ENCODE data around the gene CCSER2. TPM values are rescaled to one million over a fixed set of nuclear protein-coding genes. Genes with fewer than 3 reads are reported as not detected.

CCSER2 gene
- total RNA-seq, 1 donor from 2014 or later: 18.5 TPM

- Histone ChIP-seq H3K27ac (no peak overlapping the region), H3K4me1 (no peaks in the 10 kb centered on the region), H3K36me3 (no peaks in the 10 kb centered on the region), H3K4me3 (no peak overlapping the region), H3K27me3 (no peaks in the 10 kb centered on the region), H3K9me3 (no peaks in the 10 kb centered on the region)
- intact Hi-C loops (cut with DNase I): no loop called here
- DNase-seq (ENCODE audit: low spot score in 2 of 2): no peak
- TF ChIP-seq CTCF (IDR thresholded peaks at IDR 0.05): no peak
Observed at GRCh38 chr10:84563355-84563754, 235.0 kb downstream of the CCSER2 start.

- H3K9me3 ChIP-seq: no peaks in the 10 kb centered on the region
- intact Hi-C loops (cut with DNase I): no loop called here
- TF ChIP-seq CTCF (IDR thresholded peaks at IDR 0.05): no peak
- no peaks in the 10 kb centered on the region for H3K4me1 ChIP-seq
- H3K27ac ChIP-seq: no peak overlapping the region
- H3K4me3 ChIP-seq: no peak overlapping the region
- no peaks in the 10 kb centered on the region for H3K36me3 ChIP-seq
- no peak for DNase-seq (ENCODE audit: low spot score in 2 of 2)
- no peaks in the 10 kb centered on the region for H3K27me3 ChIP-seq
Observed at GRCh38 chr10:84563868-84564267, 235.5 kb downstream of the CCSER2 start.

GRCh38 chr10:84565881-84566582, 237.6 kb downstream of the CCSER2 start:
- intact Hi-C loops (cut with DNase I): no loop called here
- Histone ChIP-seq H3K27me3 (no peaks in the 10 kb centered on the region), H3K4me1 (no peaks in the 10 kb centered on the region), H3K4me3 (no peak overlapping the region), H3K36me3 (no peaks in the 10 kb centered on the region), H3K27ac (no peak overlapping the region), H3K9me3 (no peaks in the 10 kb centered on the region)
- TF ChIP-seq CTCF (IDR thresholded peaks at IDR 0.05): no peak
- no peak for DNase-seq (ENCODE audit: low spot score in 2 of 2)

DNA sequence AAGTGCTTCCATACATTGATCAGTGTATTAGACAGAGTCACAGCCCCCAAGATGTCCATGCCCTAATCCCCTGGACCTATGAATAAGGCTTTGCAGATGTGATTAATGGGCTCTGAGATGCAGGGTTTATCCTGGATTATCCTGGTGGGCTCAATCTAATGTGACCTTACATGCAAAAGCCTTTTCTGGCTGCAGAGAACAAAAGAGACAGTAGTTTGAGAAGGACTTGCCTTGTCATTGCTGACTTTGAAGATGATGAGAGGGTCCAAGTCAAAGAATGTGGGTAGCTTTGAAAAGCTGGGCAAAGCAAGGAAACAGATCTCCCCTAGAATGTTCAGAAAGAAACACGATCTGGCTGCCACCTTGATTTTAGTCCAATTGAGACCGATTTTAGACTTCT, 238.7 kb downstream of the CCSER2 start:
- no peak for TF ChIP-seq CTCF (IDR thresholded peaks at IDR 0.05)
- no peak for DNase-seq (ENCODE audit: low spot score in 2 of 2)
- no peaks in the 10 kb centered on the region for H3K4me1 ChIP-seq
- no peak overlapping the region for H3K27ac ChIP-seq
- intact Hi-C loops (cut with DNase I): no loop called here
- no peak overlapping the region for H3K4me3 ChIP-seq
- H3K27me3 ChIP-seq: no peaks in the 10 kb centered on the region
- H3K9me3 ChIP-seq: no peaks in the 10 kb centered on the region
- no peaks in the 10 kb centered on the region for H3K36me3 ChIP-seq

Other genes starting within 250 kb of the CCSER2 start
- gene GHITM, start 189.1 kb upstream of the CCSER2 start, total RNA-seq: 77.2 TPM
- gene GPR15LG, start 154.8 kb upstream of the CCSER2 start, total RNA-seq: not detected
- not detected for gene CDHR1, start 134.1 kb upstream of the CCSER2 start, total RNA-seq
- not detected for gene LRIT2, start 103.0 kb upstream of the CCSER2 start, total RNA-seq
- gene LRIT1, start 87.0 kb upstream of the CCSER2 start, total RNA-seq: not detected
- gene RGR, start 83.5 kb upstream of the CCSER2 start, total RNA-seq: not detected